Aorta (tissue), 5 donors: ENCODE results near the gene INSYN2B. TPM values are rescaled to one million over a fixed set of nuclear protein-coding genes. Genes with fewer than 3 reads are reported as not detected.

Experiments
- ATAC-seq: fragments of 200-7000 bp; cut with Tn5 transposase; one replicate; pipeline ENCODE4 v1.9.1; 2022; ENCODE audit warnings: moderate library complexity; ENCODE audit not compliant: low FRiP score
- DNase-seq, 2 donors: peaks; one replicate each; pipeline ENCODE4 v3.0.0-alpha.2; 2020
- H3K27ac ChIP-seq, 2 donors: one replicate each; pipeline ENCODE4 v1.5.1; 2013; ENCODE audit warnings: low read length in 2 of 2, mild to moderate bottlenecking in 2 of 2, moderate library complexity in 2 of 2, control low read depth in 1 of 2, inconsistent platforms in 1 of 2, low read depth in 1 of 2
- H3K27me3 ChIP-seq, 2 donors: one replicate each; pipeline ENCODE4 v1.6.1; 2013; ENCODE audit warnings: control low read depth in 1 of 2, low read length in 1 of 2, mild to moderate bottlenecking in 1 of 2, moderate library complexity in 1 of 2; ENCODE audit not compliant: insufficient read depth in 2 of 2, control insufficient read depth in 1 of 2
- H3K36me3 ChIP-seq, 2 donors: one replicate each; pipeline ENCODE4 v1.6.1; 2013; ENCODE audit warnings: control low read depth in 1 of 2, low read length in 1 of 2, mild to moderate bottlenecking in 1 of 2; ENCODE audit not compliant: insufficient read depth in 2 of 2, control insufficient read depth in 1 of 2
- H3K4me1 ChIP-seq, 2 donors: one replicate each; pipeline ENCODE4 v1.6.1; 2013; ENCODE audit warnings: low read length in 2 of 2, control low read depth in 1 of 2, mild to moderate bottlenecking in 1 of 2, moderate library complexity in 1 of 2; ENCODE audit not compliant: insufficient read depth in 2 of 2, control insufficient read depth in 1 of 2
- H3K4me3 ChIP-seq, 2 donors: one replicate each; pipeline ENCODE4 v1.5.1; 2013; ENCODE audit warnings: low read length in 2 of 2, control low read depth in 1 of 2, mild to moderate bottlenecking in 1 of 2
- H3K9me3 ChIP-seq: one replicate; pipeline ENCODE4 v1.6.1; 2013; ENCODE audit warnings: mild to moderate bottlenecking, low read length; ENCODE audit not compliant: control insufficient read depth
- WGBS, 2 donors: extraction: QIAGEN DNeasy Blood & Tissue Kit; methylation state at CpG; one replicate each; pipeline ENCODE4 v1.1.7; 2013; 5-methylcytosine and 5-hydroxymethylcytosine counted together
- intact Hi-C, 2 donors: fragments of 100-400 bp; cut with DNase I; formaldehyde crosslinking; loops; one replicate each; pipeline versions ENCODE4 v1.14.2 to v1.15.0; 2022
- polyA plus RNA-seq, 2 donors: library from polyadenylated mRNA; stranded (reverse); fragments of 200-250 nt; gene quantifications; one replicate each; pipeline ENCODE4 v1.2.3, GENCODE V29; 2013
- total RNA-seq, 2 donors: library from RNA; stranded (reverse); fragmentation: NEBNext Ultra II Directional; extraction: Animal tissue kit (Norgen Biotek cat#: 25700); gene quantifications; one replicate each; pipeline ENCODE4 v1.2.1, GENCODE V29; 2021
- donor health status: healthy with polysubstance abuse.
- donor health status: Bipolar disorder and iron deficiency.
- donor health status: DM: no; HTN: no; CAD: no.
- donor health status: DM: no; HTN: no; CAD: no.
- donor health status: DM: yes; HTN: yes; CAD: no.

INSYN2B gene
- total and polyA plus RNA-seq, 4 donors = 0.10 TPM; not detected in 3

DNA sequence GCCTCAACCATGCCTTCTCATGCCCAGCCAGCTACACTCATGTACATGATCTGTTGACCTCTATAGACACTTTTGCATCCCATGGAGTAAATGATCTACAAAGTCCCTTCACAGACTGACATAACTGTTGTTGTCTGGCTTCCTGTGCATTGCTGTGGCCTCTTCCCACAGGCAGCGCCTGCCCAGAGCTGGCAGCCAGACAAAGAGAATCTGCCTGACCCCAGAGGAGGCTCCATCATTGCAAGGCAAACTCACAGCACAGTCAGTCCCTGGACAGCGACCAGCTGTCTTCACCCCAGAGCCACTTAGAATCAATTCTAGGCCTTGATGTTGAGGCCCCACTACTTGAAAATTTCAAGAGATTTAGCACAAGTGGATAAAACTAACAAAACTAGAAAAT lies 65.5 kb downstream of the INSYN2B start:
- no peak for ATAC-seq
- Histone ChIP-seq H3K36me3 (no peaks in the 10 kb centered on the region), H3K9me3 (peaks cover 1% of the 10 kb centered on the region), H3K27me3 (no peaks in the 10 kb centered on the region), H3K4me1 (no peaks in the 10 kb centered on the region), H3K27ac (no peak overlapping the region), H3K4me3 (no peak overlapping the region)
- no peak for DNase-seq
- WGBS, 2 donors = 27 to 40% methylated on average over 2 of the region's 2 CpGs
- intact Hi-C loops = no loop called here

GRCh38 chr5:169913479-169913878 lies 66.8 kb downstream of the INSYN2B start:
- intact Hi-C loops = no loop called here
- H3K4me1 ChIP-seq = no peaks in the 10 kb centered on the region
- ATAC-seq = no peak

GRCh38 chr5:169911448-169912212 lies 68.7 kb downstream of the INSYN2B start:
- WGBS, 2 donors = 66 to 71% methylated on average over 4 of the region's 4 CpGs
- Histone ChIP-seq H3K27me3 (no peaks in the 10 kb centered on the region), H3K9me3 (peaks cover 1% of the 10 kb centered on the region), H3K27ac (no peak overlapping the region), H3K4me1 (no peaks in the 10 kb centered on the region), H3K4me3 (peak overlapping the region in 1 of 2 donors; percentile 26), H3K36me3 (no peaks in the 10 kb centered on the region)
- intact Hi-C loops = no loop called here
- DNase-seq (no peak), ATAC-seq (no peak)

More at GRCh38 chr5:169913479-169913878, 66.8 kb downstream of the INSYN2B start:
- Histone ChIP-seq H3K27me3 (no peaks in the 10 kb centered on the region), H3K36me3 (no peaks in the 10 kb centered on the region), H3K27ac (no peak overlapping the region), H3K9me3 (peaks cover 1% of the 10 kb centered on the region), H3K4me3 (no peak overlapping the region)
- DNase-seq = no peak
- WGBS, 2 donors = 71 to 85% methylated on average over 2 of the region's 2 CpGs

GRCh38 chr5:169910393-169910792 lies 69.9 kb downstream of the INSYN2B start:
- Histone ChIP-seq H3K4me1 (no peaks in the 10 kb centered on the region), H3K4me3 (no peak overlapping the region), H3K36me3 (no peaks in the 10 kb centered on the region), H3K27me3 (no peaks in the 10 kb centered on the region), H3K9me3 (peaks cover 1% of the 10 kb centered on the region), H3K27ac (no peak overlapping the region)
- WGBS, 2 donors = 68 to 71% methylated on average over 5 of the region's 5 CpGs
- DNase-seq (no peak), ATAC-seq (no peak)
- intact Hi-C loops = no loop called here

- ATAC-seq (no peak), DNase-seq (no peak)
- H3K9me3 ChIP-seq = peaks cover 1% of the 10 kb centered on the region
- 71 to 91% methylated on average over 3 of the region's 3 CpGs for WGBS, 2 donors
- H3K4me3 ChIP-seq = no peak overlapping the region
- no peaks in the 10 kb centered on the region for H3K27me3 ChIP-seq
- no peak overlapping the region for H3K27ac ChIP-seq
- no peaks in the 10 kb centered on the region for H3K36me3 ChIP-seq
- intact Hi-C loops = no loop called here
- no peaks in the 10 kb centered on the region for H3K4me1 ChIP-seq
Observed at GRCh38 chr5:169909945-169910344, 70.3 kb downstream of the INSYN2B start.

DNA sequence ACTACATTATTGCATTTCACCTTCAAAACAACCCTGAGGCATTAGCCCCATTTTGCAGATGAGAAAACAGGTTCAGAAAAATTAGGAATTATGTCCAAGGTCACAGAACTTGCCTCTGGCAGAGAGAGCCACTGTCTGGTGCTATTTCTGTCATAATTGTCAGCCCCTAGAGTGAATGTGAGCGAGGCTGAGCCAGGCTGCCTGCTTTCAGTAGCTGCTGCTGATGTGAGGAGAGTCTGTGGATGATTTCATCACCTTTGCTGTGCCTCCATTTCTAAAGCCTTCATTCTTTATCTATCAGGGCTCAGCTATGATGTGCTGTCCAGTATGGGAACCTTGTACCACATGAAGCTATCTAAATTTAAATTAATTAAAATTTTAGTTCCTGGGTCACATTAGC lies 71.4 kb downstream of the INSYN2B start:
- H3K4me3 ChIP-seq = no peak overlapping the region
- no peak overlapping the region for H3K27ac ChIP-seq
- no peaks in the 10 kb centered on the region for H3K9me3 ChIP-seq
- H3K36me3 ChIP-seq = no peaks in the 10 kb centered on the region
- H3K4me1 ChIP-seq = no peaks in the 10 kb centered on the region
- intact Hi-C loops = no loop called here
- no peaks in the 10 kb centered on the region for H3K27me3 ChIP-seq
- DNase-seq (no peak), ATAC-seq (no peak)
- WGBS, 2 donors = 37 to 50% methylated on average over 1 of the region's 1 CpG

DNA sequence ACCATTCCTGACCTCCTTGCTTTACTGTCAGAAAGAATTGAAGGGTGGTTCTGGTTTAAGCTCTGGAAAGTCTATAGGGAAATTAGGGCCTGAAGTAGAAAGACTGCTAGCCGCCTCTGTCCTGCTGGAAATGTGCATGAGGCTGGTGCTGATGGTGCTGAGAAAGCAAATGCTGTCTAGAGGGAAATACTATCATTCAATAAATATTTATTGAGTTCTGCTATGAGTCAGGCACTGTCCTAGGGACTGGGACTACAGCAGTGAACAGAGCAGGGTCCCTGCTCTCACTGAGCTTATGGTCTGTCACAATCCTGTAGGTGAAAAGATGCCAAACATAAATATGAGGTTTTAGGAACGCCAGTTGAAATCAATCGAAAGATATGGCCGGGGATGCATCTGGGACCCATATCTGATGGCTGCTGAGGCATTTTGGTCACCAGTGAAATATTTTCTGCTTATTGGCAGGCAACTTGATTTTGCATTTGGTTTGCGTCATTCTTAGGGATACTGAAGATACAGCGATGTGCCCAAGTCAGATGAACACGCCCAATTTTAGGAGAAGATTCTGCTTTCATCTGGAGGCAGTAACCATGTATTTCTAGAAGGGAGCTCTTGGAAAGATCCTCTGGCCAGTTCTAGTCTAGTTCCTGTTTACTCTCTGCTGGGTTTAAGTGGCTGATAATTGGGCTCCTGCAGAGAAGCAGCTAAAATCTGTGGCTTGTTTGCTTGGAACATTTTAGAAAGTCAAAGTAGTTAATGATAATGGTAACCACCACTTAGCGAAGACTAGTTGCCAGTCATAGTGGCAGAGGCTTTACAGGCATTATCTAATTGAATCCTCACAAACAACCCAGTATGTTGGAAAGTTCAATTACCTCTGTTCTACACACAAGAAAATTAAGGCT lies 73.3 kb downstream of the INSYN2B start:
- WGBS, 2 donors = 76 to 77% methylated on average over 8 of the region's 8 CpGs
- intact Hi-C loops = no loop called here
- Histone ChIP-seq H3K27ac (no peak overlapping the region), H3K27me3 (no peaks in the 10 kb centered on the region), H3K36me3 (no peaks in the 10 kb centered on the region), H3K4me3 (no peak overlapping the region), H3K4me1 (no peaks in the 10 kb centered on the region), H3K9me3 (no peaks in the 10 kb centered on the region)
- DNase-seq (no peak), ATAC-seq (no peak)

DNA sequence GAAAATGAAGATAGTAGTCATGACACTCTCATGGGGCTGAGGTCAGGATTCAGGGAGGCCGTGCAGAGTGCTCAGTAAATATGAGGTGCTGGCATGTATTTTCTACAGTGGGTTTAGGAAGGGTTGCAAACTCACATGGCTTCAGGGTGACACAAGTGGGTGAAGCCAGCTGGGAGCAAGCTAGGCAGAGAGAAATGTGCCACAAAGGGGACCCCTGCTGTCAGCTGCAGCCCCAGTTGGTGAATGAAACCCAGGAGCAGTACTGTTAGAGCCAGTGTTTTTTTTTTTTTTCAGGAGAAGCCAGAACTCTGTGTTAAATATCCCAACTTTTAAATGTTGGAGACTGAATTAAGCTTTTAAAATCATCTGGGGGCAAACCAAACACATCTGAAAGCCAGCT lies 75.3 kb downstream of the INSYN2B start:
- H3K27ac ChIP-seq = no peak overlapping the region
- ATAC-seq (no peak), DNase-seq (no peak)
- no peaks in the 10 kb centered on the region for H3K4me1 ChIP-seq
- 73 to 81% methylated on average over 1 of the region's 1 CpG for WGBS, 2 donors
- H3K27me3 ChIP-seq = no peaks in the 10 kb centered on the region
- no peaks in the 10 kb centered on the region for H3K36me3 ChIP-seq
- H3K4me3 ChIP-seq = no peak overlapping the region
- intact Hi-C loops = no loop called here
- no peaks in the 10 kb centered on the region for H3K9me3 ChIP-seq
